ENCODE measurements around the gene ADAT2.

ADAT2 gene

DNA sequence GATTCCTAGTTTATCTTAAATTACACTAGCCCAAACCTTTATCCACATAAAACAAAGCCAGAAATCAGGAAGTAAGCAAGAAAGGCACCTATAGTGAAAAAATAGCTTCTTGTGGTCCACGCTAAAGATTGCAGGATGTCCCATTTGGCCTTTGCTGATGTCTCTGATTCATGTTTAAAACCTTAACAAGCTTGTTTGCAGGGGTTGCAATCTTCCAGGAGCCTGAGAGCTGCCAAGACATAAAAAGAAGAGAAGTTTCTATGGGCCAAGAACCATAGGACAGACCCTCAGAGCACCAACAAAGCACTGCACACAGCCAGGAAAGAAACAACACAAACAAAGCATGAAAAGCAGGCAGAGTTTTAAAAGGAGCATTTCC, 49.4 kb downstream of the ADAT2 start:
- DNase-seq, result no peak
- in situ Hi-C loops (cut with MboI; ENCODE audit: low pct_unique_long_range_greater_than_20kb, low sequenced_read_pairs), result no loop called here

DNA sequence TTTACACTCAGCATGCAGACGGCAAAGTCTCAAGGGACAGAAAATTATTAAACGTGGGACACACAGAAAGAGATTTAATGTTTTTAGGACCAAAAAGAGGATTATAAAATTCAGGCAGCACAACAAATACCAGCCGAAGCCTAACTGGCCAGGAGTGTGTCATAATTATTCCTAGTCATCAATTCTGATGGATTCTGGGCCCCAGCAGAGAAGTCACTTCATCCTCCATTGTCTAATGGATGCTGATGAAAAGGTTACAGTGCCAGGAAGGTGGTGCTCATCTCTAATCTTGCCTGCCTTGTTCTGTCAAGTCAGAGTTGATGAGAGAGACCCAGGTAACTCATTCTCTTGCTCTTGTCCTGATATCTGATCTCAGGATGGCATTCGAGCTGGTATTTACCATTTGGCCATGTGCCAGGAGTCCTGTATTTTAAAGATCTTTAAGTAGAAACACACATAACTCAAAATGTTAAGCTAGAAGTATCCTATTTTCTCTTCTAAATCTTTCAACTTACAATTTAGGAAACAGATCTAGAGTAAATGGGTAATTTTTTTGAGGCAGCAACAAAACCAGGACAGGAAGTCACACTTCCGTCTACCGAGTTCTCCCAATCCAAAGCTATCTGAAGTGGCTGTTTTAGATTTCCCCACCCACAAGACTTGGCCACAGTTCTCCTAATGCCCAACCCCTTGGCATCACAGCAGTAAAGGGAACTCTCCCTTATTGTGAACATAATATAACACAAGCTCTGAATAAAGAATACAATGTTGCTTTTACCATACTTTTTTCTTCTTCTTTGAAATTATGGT, 50.0 kb downstream of the ADAT2 start:
- in situ Hi-C loops (cut with MboI; ENCODE audit: low pct_unique_long_range_greater_than_20kb, low sequenced_read_pairs), result no loop called here
- DNase-seq, result peak; percentile 68

DNA sequence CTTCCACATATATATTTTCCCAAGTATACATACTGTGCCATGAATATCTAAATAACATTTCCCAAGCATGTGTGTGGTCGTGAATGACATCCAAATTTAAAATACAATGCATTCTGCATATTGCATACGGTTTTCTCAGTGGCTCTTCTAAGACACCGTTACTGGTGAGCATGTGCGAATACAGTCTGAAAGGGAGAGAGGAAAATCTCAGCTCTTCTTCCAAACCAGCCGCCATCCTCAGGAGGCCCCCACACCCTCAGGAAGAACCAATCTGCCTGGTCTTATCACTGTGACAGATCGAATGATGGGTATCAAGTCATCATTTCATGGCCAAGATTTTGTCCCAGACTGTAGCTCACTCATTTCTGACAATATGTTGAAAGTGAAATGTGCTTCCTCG, 50.7 kb downstream of the ADAT2 start:
- DNase-seq, result no peak
- in situ Hi-C loops (cut with MboI; ENCODE audit: low pct_unique_long_range_greater_than_20kb, low sequenced_read_pairs), result no loop called here

DNA sequence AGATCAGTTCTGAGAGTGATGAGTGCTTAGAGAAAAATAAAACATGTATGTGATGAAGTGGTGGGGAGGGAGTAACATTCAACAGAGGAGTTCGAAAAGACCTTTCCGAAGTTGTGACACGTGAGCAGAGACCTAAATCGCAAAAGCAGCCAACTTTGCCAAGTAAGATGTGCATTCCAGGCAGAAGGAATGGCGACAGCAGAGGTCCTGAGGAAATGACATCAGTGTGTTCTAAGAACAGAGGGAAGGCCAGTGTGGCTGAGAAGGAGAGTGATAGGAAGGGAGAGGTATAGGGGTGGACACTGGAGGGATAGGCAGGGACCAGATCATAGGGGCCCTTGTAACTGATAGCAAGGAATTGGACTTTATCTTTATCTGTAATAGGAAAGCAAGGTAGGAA, 51.3 kb downstream of the ADAT2 start:
- in situ Hi-C loops (cut with MboI; ENCODE audit: low pct_unique_long_range_greater_than_20kb, low sequenced_read_pairs), result no loop called here
- DNase-seq, result no peak

DNA sequence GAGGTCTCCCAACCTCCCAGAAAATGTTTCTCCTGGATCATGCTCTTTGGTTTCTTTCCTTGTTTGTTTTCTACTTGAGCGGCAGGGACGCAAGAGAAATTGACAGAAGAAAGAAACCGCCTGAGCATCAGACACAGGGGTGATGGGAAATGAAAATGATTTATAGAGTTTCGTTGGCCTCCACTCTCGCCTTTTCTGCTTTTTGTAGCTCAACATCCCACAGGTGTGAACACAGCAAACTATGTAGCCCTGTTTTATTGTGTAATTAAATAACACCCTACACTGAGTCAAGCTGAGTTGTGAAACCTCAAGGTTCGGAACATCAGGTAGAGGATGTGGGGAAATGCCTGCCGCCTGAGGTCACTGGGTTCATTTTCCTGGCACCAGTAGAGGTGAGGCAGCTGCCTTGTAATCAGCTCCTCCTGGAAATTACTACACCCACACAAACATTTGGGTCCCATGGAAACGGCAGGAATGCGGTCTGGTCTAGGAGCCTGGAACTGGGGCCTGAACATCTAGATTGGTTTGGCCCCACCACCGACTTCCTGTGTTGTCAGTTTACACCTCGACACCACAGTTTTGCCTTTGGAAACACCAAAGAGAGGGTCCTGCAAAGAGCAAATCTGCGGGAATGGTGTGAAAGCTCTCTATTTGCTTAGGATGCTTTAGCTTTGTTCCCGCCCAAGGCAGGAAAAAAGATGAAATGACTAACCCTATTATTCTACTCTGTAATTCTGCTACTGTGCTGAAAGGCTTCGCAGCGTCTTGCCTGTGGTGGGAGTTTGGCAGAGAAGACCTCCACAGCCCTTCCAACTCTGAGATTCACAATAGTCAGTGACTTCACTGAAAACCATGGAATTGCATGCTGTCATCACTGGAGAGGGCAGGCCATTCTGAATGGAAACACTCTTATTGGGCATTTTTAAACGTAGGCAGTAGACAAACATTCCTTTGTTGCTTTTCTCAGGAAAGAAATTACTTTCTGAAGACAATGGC, 53.0 kb downstream of the ADAT2 start:
- DNase-seq, result no peak
- in situ Hi-C loops (cut with MboI; ENCODE audit: low pct_unique_long_range_greater_than_20kb, low sequenced_read_pairs), result no loop called here

DNA sequence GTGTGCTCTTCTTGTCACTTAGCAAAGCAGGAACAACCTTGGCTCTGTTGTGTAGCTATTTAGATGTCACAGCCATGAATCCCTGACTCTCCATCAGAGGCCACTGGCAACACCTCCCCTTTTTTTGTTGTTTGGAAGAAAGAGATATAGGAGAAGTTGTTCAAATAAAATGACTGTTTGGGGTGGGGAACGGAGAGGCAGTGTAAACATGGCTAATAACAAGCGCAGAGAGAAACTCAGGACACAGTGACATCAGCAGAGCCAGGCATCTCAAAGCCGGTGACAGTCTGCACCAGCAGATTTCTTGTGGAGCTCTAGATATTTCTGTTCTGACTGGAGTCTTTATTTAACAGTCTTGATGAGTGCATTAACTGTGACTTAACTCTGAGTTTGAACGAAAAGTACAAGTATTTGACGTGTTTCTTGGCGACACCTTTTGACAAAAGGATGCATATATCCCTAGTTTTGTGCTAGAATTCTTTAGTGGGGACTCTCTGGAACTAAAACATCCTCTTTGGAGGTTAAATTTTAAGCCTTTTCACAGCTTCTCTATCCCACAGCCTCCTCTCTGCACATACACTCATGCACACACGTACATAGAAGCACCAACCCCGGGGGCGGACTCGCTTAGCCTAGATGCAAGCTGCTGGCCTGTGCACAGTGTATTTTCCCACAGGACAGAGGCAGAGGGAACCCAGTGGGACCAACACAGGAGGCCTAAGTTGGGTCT, 53.8 kb downstream of the ADAT2 start:
- no peak for DNase-seq
- in situ Hi-C loops (cut with MboI; ENCODE audit: low pct_unique_long_range_greater_than_20kb, low sequenced_read_pairs), result no loop called here

DNA sequence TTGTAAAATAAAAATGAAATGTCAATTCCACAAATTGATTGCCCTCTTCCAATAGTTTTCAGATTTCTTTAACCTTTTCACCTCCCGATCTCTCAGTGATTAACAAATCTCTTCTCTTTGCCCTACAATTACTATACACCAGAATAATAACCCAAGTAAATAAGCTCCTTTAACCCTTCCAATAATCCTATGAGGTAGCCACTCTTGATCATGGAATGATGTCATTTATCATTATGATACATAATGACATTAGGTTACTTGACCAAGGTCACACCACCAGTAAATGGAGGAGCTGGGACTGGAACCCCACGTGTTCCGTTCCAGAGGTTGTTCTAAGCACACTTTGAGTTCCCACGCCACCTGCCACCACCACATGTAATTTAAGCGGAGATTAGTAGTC, 54.8 kb downstream of the ADAT2 start:
- no peak for DNase-seq
- in situ Hi-C loops (cut with MboI; ENCODE audit: low pct_unique_long_range_greater_than_20kb, low sequenced_read_pairs), result no loop called here

DNA sequence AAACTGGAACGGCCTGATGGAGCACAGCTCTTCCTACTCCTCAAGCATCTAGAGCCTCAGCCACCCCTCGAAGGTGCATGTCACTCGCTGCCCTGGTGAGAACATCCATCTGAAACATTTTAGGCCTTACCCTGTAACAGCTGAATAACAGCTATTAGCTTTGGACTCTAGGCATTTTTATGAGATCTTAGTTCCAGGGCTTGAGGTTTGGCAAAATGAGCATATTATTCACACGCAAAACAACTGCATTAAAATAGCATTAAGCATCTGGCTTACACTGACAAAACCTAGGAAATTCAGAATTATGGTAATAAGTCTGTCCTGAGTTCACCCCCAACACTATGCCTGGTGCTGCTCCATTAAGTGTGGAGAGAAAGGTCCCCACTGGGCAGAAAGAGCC, 56.1 kb downstream of the ADAT2 start:
- DNase-seq, result no peak
- in situ Hi-C loops (cut with MboI; ENCODE audit: low pct_unique_long_range_greater_than_20kb, low sequenced_read_pairs), result no loop called here

DNA sequence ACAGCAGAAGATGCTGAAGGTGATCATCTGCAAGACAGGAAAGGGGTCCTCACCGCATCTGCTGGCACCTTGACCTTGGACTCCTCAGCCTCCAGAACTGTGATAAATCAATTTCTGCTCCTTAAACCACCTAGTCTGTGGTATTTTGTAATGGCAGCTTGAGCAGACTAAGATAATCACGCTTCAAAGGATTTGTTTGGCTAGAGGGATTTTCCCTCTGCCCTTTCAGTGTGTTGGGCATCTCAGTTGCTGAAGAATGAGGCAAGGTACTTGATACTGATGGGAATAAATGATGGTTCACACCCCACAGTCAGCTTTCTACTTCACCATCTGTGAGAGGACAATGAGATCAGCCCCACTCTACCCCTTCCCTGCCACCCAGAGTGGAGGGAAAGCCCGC, 60.2 kb downstream of the ADAT2 start:
- in situ Hi-C loops (cut with MboI; ENCODE audit: low pct_unique_long_range_greater_than_20kb, low sequenced_read_pairs), result no loop called here
- DNase-seq, result no peak

DNA sequence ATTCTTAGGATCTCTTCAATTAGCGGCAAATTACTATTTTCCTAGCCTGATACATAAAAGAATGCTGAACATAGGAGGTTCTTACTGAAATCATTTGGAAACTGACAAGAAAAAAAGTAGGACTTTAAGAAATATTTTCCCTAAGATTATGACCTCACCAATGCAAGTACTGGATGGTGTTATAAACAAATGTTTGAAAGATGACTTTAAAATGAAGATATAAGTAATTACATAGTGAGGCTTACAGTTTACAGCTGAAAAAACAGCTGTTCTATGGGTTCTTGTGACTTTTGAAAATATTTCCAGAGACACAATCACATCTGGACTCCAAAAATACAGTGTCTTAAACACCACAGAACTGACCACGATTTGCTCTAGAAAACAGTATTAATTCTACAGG, 64.9 kb downstream of the ADAT2 start:
- in situ Hi-C loops (cut with MboI; ENCODE audit: low pct_unique_long_range_greater_than_20kb, low sequenced_read_pairs), result no loop called here
- DNase-seq, result no peak

DNA sequence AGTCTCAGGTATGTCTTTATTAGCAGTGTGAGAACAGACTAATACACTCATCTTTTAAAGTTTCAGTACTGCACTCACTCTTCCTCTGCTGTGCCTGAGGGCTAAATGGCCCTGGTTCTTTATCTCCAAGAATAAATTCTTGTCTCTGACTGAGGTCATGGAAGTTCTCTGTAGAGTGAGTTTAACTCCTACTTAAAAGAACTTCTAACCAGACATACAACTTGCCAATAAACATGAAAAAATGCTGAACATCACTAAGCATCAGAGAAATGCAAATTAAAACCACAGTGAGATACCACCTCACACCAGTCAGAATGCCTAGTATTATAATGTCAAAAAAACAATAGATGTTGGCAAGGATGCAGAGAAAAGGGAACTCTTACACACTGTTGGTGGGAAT, 73.6 kb downstream of the ADAT2 start:
- in situ Hi-C loops (cut with MboI; ENCODE audit: low pct_unique_long_range_greater_than_20kb, low sequenced_read_pairs), result no loop called here
- DNase-seq, result no peak

DNA sequence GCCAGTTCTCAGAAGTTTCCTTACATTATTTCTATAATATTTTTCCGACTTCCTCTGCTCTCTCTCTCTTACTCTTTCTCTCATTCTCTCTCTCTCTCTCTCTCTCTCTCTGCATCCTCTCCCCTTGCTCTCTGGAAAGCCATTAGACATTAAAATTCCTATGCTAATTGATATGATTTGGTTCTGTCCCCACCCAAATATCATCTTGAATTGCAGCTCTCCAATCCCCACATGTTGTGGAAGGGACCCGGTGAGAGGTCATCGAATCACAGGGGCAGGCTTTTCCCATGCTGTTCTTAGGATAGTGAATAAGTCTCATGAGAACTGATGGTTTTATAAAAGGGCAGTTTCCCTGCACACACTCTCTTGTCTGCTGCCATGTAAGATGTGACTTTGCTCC, 74.1 kb downstream of the ADAT2 start:
- in situ Hi-C loops (cut with MboI; ENCODE audit: low pct_unique_long_range_greater_than_20kb, low sequenced_read_pairs), result no loop called here
- no peak for DNase-seq

DNA sequence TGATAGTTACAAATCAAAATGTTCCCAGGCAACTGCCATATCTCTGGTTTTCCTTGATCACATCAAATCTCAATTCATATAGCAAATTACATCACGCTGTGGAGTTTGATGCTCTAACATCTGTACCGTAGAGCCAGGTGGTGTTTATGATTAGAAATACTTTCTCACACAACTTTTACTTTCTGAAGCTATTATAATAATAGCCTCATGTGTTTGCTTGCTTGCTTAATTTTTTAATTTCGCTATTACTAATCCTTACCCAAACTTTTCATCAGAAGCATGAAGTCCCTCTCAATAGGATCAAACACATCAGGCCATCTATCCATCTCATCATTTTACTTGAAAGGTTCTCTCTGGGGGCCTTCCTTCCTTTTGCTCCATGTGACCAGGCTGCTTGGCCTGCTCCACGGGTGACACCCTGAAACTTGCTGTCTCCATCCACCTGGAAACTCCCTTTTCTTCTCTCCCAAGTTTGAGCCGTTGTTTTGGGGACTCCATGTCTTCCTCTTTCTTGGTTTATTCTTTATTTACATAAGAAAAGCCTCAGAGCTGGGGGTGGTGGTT, 75.4 kb downstream of the ADAT2 start:
- in situ Hi-C loops (cut with MboI; ENCODE audit: low pct_unique_long_range_greater_than_20kb, low sequenced_read_pairs), result no loop called here
- no peak for DNase-seq

DNA sequence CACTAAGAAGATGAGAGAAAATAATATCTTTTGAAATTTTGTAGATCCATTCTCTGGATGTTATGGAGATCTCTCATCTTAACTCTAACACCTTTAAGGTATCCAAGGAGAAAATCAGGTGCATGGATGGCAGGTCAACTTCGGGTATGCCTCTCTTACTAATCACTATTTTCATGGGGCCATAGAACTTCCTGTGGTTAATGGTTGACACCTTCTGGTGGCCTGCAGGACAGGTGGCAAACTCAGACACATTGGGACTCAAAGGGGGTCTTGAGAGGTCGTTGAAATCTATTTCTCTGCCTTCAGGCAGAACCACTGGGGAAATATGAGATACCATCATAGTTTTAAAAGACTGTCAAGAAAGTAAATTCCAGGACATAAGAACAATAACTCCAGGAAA, 76.5 kb downstream of the ADAT2 start:
- in situ Hi-C loops (cut with MboI; ENCODE audit: low pct_unique_long_range_greater_than_20kb, low sequenced_read_pairs), result no loop called here
- no peak for DNase-seq

Data from KBM-7 (cell line).